Fibroblast of the aortic adventitia (primary cell): ENCODE results near the gene BAG5. TPM values are rescaled to one million over a fixed set of nuclear protein-coding genes. Genes with fewer than 3 reads are reported as not detected.

Experiments
- DNase-seq: peaks from one replicate; pipeline ENCODE4 v3.0.0-alpha.2; 2010; ENCODE audit warnings: low read depth
- H3K4me3 ChIP-seq: 2 replicates; pipeline ENCODE4 v1.5.1; 2011; ENCODE audit warnings: low read depth, mild to moderate bottlenecking, control low read depth, low read length, moderate library complexity
- CTCF ChIP-seq: IDR thresholded peaks from 2 replicates; pipeline ENCODE4 v1.5.1; 2011; ENCODE audit warnings: mild to moderate bottlenecking, low read length, control low read depth, inconsistent platforms; ENCODE audit not compliant: insufficient read depth
- total RNA-seq: library from RNA; depleted of rRNA; stranded (reverse); fragments of >200 nt; gene quantifications from 2 replicates; pipeline ENCODE4 v1.2.3, GENCODE V29; 2012; ENCODE audit warnings: low replicate concordance

The BAG5 gene
- total RNA-seq, 1 donor = 37.9 TPM

- no peak for TF ChIP-seq CTCF
- H3K4me3 ChIP-seq = no peak overlapping the region
- DNase-seq = peak; percentile 81
These were observed 35.3 kb upstream of the BAG5 start for GRCh38 chr14:103597623-103598377.

GRCh38 chr14:103594265-103594664 is 31.8 kb upstream of the BAG5 start:
- no peak for DNase-seq
- no peak for TF ChIP-seq CTCF
- H3K4me3 ChIP-seq = no peak overlapping the region

- no peak for TF ChIP-seq CTCF
- DNase-seq = no peak
- H3K4me3 ChIP-seq = no peak overlapping the region
These were observed 31.1 kb upstream of the BAG5 start for GRCh38 chr14:103593577-103593976.

- DNase-seq = no peak
- no peak overlapping the region for H3K4me3 ChIP-seq
- no peak for TF ChIP-seq CTCF
These were observed 22.0 kb upstream of the BAG5 start for GRCh38 chr14:103584326-103584915.

GRCh38 chr14:103581954-103582703 is 19.7 kb upstream of the BAG5 start:
- TF ChIP-seq CTCF = no peak
- H3K4me3 ChIP-seq = no peak overlapping the region
- no peak for DNase-seq

GRCh38 chr14:103581206-103581605 is 18.7 kb upstream of the BAG5 start:
- no peak for DNase-seq
- TF ChIP-seq CTCF = no peak
- no peak overlapping the region for H3K4me3 ChIP-seq
